GM23338 (cell line): Measurements from ENCODE around the gene HOATZ. TPM values are rescaled to one million over a fixed set of nuclear protein-coding genes. Genes with fewer than 3 reads are reported as not detected.

Source experiments
- ATAC-seq: fragments of 200-7000 bp; cut with Tn5 transposase; 3 replicates; pipeline ENCODE4 v1.9.1; 2020
- DNase-seq: peaks from one replicate; pipeline ENCODE4 v3.0.0-alpha.2; 2015; ENCODE audit warnings: low spot score
- H2AFZ ChIP-seq: fragments of 200-600 bp; sonication (generic); 2 replicates; pipeline ENCODE4 v1.8.0; 2016; ENCODE audit warnings: antibody characterized with exemption, mild to moderate bottlenecking, moderate library complexity
- H3F3A ChIP-seq: fragments of 200-600 bp; sonication (generic); replicated peaks from 2 replicates; pipeline ENCODE4 v1.8.0; 2017; ENCODE audit warnings: antibody characterized with exemption, mixed run types, low read depth
- H3K27ac ChIP-seq: fragments of 200-600 bp; sonication (generic); 2 replicates; pipeline ENCODE4 v1.6.1; 2016; ENCODE audit warnings: low read depth
- H3K27me3 ChIP-seq: fragments of 200-600 bp; sonication (generic); 2 replicates; pipeline ENCODE4 v1.8.0; 2016; ENCODE audit warnings: mild to moderate bottlenecking, mixed run types, moderate library complexity; ENCODE audit not compliant: insufficient read depth
- H3K36me3 ChIP-seq: fragments of 200-600 bp; sonication (generic); 2 replicates; pipeline ENCODE4 v1.8.0; 2016; ENCODE audit warnings: mild to moderate bottlenecking; ENCODE audit not compliant: insufficient read depth
- H3K4me1 ChIP-seq: fragments of 200-600 bp; sonication (generic); 2 replicates; pipeline ENCODE4 v1.8.0; 2016; ENCODE audit warnings: mild to moderate bottlenecking, moderate library complexity; ENCODE audit not compliant: insufficient read depth
- H3K4me2 ChIP-seq: fragments of 200-600 bp; sonication (generic); 2 replicates; pipeline ENCODE4 v1.7.1; 2017; ENCODE audit warnings: mixed run types
- H3K4me3 ChIP-seq: fragments of 200-600 bp; sonication (generic); 2 replicates; pipeline ENCODE4 v1.6.1; 2016; ENCODE audit warnings: mixed run types
- H3K79me2 ChIP-seq: fragments of 200-600 bp; sonication (generic); replicated peaks from 2 replicates; pipeline ENCODE4 v1.8.0; 2017; ENCODE audit warnings: mild to moderate bottlenecking; ENCODE audit not compliant: insufficient read depth
- H3K9me2 ChIP-seq: fragments of 200-600 bp; sonication (generic); 2 replicates; pipeline ENCODE4 v1.8.0; 2017; ENCODE audit not compliant: insufficient read depth
- H4K20me1 ChIP-seq: fragments of 200-600 bp; sonication (generic); replicated peaks from 2 replicates; pipeline ENCODE4 v1.8.0; 2017; ENCODE audit warnings: mild to moderate bottlenecking; ENCODE audit not compliant: insufficient read depth
- H3K27ac Mint-ChIP-seq: 2 replicates; pipeline ENCODE4 v1.8.0; 2020; ENCODE audit warnings: inconsistent platforms, mild to moderate bottlenecking, moderate library complexity, mixed read lengths
- H3K27me3 Mint-ChIP-seq: 3 replicates; pipeline ENCODE4 v1.8.0; 2022; ENCODE audit warnings: low read depth, mild to moderate bottlenecking, moderate library complexity, mixed read lengths, inconsistent platforms; ENCODE audit not compliant: insufficient read depth, poor library complexity
- H3K36me3 Mint-ChIP-seq: 3 replicates; pipeline ENCODE4 v1.8.0; 2021; ENCODE audit warnings: low read depth, mild to moderate bottlenecking, inconsistent platforms, moderate library complexity, mixed read lengths
- H3K4me1 Mint-ChIP-seq: 3 replicates; pipeline ENCODE4 v1.8.0; 2020; ENCODE audit warnings: mild to moderate bottlenecking, inconsistent platforms, mixed read lengths
- H3K4me3 Mint-ChIP-seq: 3 replicates; pipeline ENCODE4 v1.8.0; 2021; ENCODE audit warnings: moderate library complexity, mild to moderate bottlenecking, inconsistent platforms, mixed read lengths
- H3K9me3 Mint-ChIP-seq: 3 replicates; pipeline ENCODE4 v1.8.0; 2020; ENCODE audit warnings: moderate library complexity, mild to moderate bottlenecking, inconsistent platforms, mixed read lengths
- CREB1 ChIP-seq: fragments of 250-450 bp; sonication (Bioruptor Pico); IDR thresholded peaks from 2 replicates; pipeline ENCODE4 v1.5.0; 2020; ENCODE audit warnings: low read depth, mild to moderate bottlenecking, moderate library complexity
- CTCF ChIP-seq, 2 experiments: fragments of 200-600 bp in 1 of 2; sonication (generic) in 1 of 2; conservative IDR thresholded peaks; 2 replicates each; pipeline versions ENCODE4 v1.5.1 to v1.6.1; 2016 to 2017; ENCODE audit warnings: antibody characterized with exemption in 2 of 2, low read depth in 2 of 2, mild to moderate bottlenecking in 2 of 2, moderate library complexity in 1 of 2
- ETS1 ChIP-seq: IDR thresholded peaks from 2 replicates; pipeline ENCODE4 v1.6.1; 2016; ENCODE audit warnings: antibody characterized with exemption
- EZH2 ChIP-seq: fragments of 200-600 bp; sonication (generic); IDR thresholded peaks from one replicate; pipeline ENCODE4 v1.8.0; 2017; ENCODE audit warnings: antibody characterized with exemption, mild to moderate bottlenecking, low read depth; ENCODE audit not compliant: unreplicated experiment
- EZH2phosphoT487 ChIP-seq: fragments of 200-600 bp; sonication (generic); IDR thresholded peaks from one replicate; pipeline ENCODE4 v1.8.1; 2018; ENCODE audit warnings: antibody characterized with exemption; ENCODE audit not compliant: unreplicated experiment
- JUNB ChIP-seq: IDR thresholded peaks from one replicate; pipeline ENCODE4 v1.6.1; 2016; ENCODE audit warnings: antibody characterized with exemption; ENCODE audit not compliant: unreplicated experiment
- NANOG ChIP-seq: IDR thresholded peaks from 2 replicates; pipeline ENCODE4 v1.6.1; 2016; ENCODE audit warnings: antibody characterized with exemption, borderline replicate concordance
- POLR2AphosphoS5 ChIP-seq: IDR thresholded peaks from 2 replicates; pipeline ENCODE4 v1.6.1; 2016; ENCODE audit warnings: antibody characterized with exemption, low read depth
- REST ChIP-seq: IDR thresholded peaks from one replicate; pipeline ENCODE4 v1.6.1; 2018; ENCODE audit warnings: antibody characterized with exemption; ENCODE audit not compliant: unreplicated experiment
- STAT1 ChIP-seq: IDR thresholded peaks from one replicate; pipeline ENCODE4 v1.6.1; 2016; ENCODE audit warnings: antibody characterized with exemption; ENCODE audit not compliant: unreplicated experiment
- ZNF114 ChIP-seq: fragments of 250-450 bp; sonication (Bioruptor Pico); IDR thresholded peaks from 2 replicates; pipeline ENCODE4 v1.5.0; 2020; ENCODE audit warnings: mild to moderate bottlenecking, moderate library complexity
- ZNF331 ChIP-seq: fragments of 250-450 bp; sonication (Bioruptor Pico); IDR thresholded peaks from 2 replicates; pipeline ENCODE4 v1.5.0; 2020; ENCODE audit warnings: low read depth, mild to moderate bottlenecking, moderate library complexity
- ZNF462 ChIP-seq: fragments of 250-450 bp; sonication (Bioruptor Pico); IDR thresholded peaks from 2 replicates; pipeline ENCODE4 v1.5.0; 2020; ENCODE audit warnings: mild to moderate bottlenecking, moderate library complexity
- polyA plus RNA-seq: library from polyadenylated mRNA; unstranded; fragments of >200 nt; fragmentation: Nextera tagmentation; extraction: Ambion mirVana; gene quantifications from 2 replicates; pipeline ENCODE4 v1.2.1, GENCODE V29; 2016
- total RNA-seq: library from RNA; depleted of rRNA; stranded (reverse); fragments of >200 nt; shearing (Covaris generic); gene quantifications from 2 replicates; pipeline ENCODE4 v1.2.3, GENCODE V29; 2014

HOATZ gene
- total and polyA plus RNA-seq, 2 experiments from 2014 or later: not detected

GRCh38 chr11:111582163-111582562, 67.6 kb downstream of the HOATZ start:
- Histone ChIP-seq H3K27ac (no peak overlapping the region), H3K27me3 (no peaks in the 10 kb centered on the region), H3K4me3 (no peak overlapping the region), H3K4me1 (peaks cover 3% of the 10 kb centered on the region; the same call in 1 of the 2 replicates), H3K79me2 (no peaks in the 10 kb centered on the region), H4K20me1 (no peaks in the 10 kb centered on the region), H3F3A (no peaks in the 10 kb centered on the region), H3K9me2 (no peaks in the 10 kb centered on the region), H3K36me3 (no peaks in the 10 kb centered on the region), H3K4me2 (no peak overlapping the region), H2AFZ (no peak overlapping the region; the same call in 1 of the 2 replicates)
- ATAC-seq (no peak), DNase-seq (no peak)
- Mint-ChIP-seq H3K27me3 (no peaks in the 10 kb centered on the region), H3K9me3 (no peaks in the 10 kb centered on the region), H3K4me1 (peaks cover 9% of the 10 kb centered on the region), H3K4me3 (no peak overlapping the region), H3K36me3 (no peaks in the 10 kb centered on the region), H3K27ac (no peak overlapping the region)
- TF ChIP-seq ZNF114 (CRISPR knock-in tag): no peak
- no peak for TF ChIP-seq CTCF (conservative IDR thresholded peaks at IDR 0.05; ENCODE audit: low read depth in 2 of 2)
- TF ChIP-seq ETS1: no peak
- no peak for TF ChIP-seq NANOG
- no peak for TF ChIP-seq ZNF462 (CRISPR knock-in tag)
- no peak for TF ChIP-seq EZH2
- no peak for TF ChIP-seq ZNF331
- TF ChIP-seq POLR2AphosphoS5: no peak
- no peak for TF ChIP-seq STAT1
- TF ChIP-seq EZH2phosphoT487: no peak
- TF ChIP-seq REST: no peak
- TF ChIP-seq CREB1 (CRISPR knock-in tag): no peak
- TF ChIP-seq JUNB: no peak
